DOHH2 (cell line): Measurements from ENCODE around the gene PHF21A.

ENCODE experiments used
- H3F3A ChIP-seq: fragments of 200-600 bp; sonication (generic), shearing (Covaris generic); 2 replicates; pipeline ENCODE4 v1.6.0; 2016; ENCODE audit warnings: antibody characterized with exemption, mild to moderate bottlenecking; ENCODE audit not compliant: control insufficient read depth, insufficient read depth
- H3K27ac ChIP-seq: fragments of 200-600 bp; sonication (generic); 2 replicates; pipeline ENCODE4 v1.5.1; 2014; ENCODE audit warnings: low read depth, mild to moderate bottlenecking, low read length, moderate library complexity
- H3K27me3 ChIP-seq: fragments of 200-600 bp; sonication (generic); 2 replicates; pipeline ENCODE4 v1.6.1; 2014; ENCODE audit warnings: mild to moderate bottlenecking, low read length, mixed read lengths; ENCODE audit not compliant: control insufficient read depth
- H3K36me3 ChIP-seq: fragments of 200-600 bp; sonication (generic); 2 replicates; pipeline ENCODE4 v1.6.1; 2014; ENCODE audit warnings: mild to moderate bottlenecking, low read length, moderate library complexity, mixed read lengths; ENCODE audit not compliant: control insufficient read depth
- H3K4me1 ChIP-seq: fragments of 200-600 bp; sonication (generic); 2 replicates; pipeline ENCODE4 v1.6.1; 2014; ENCODE audit warnings: mild to moderate bottlenecking, low read length, mixed read lengths; ENCODE audit not compliant: control insufficient read depth
- H3K4me2 ChIP-seq: fragments of 200-600 bp; sonication (generic); 2 replicates; pipeline ENCODE4 v1.6.0; 2014; ENCODE audit warnings: mild to moderate bottlenecking, low read length, moderate library complexity
- H3K4me3 ChIP-seq: fragments of 200-600 bp; sonication (generic); 2 replicates; pipeline ENCODE4 v1.5.1; 2014; ENCODE audit warnings: mild to moderate bottlenecking, low read length, mixed read lengths
- H3K79me2 ChIP-seq: fragments of 200-600 bp; sonication (generic); 2 replicates; pipeline ENCODE4 v1.6.1; 2014; ENCODE audit warnings: mild to moderate bottlenecking, low read length, mixed read lengths; ENCODE audit not compliant: control insufficient read depth
- H3K9me2 ChIP-seq: fragments of 200-600 bp; sonication (generic); replicated peaks from 2 replicates; pipeline ENCODE4 v1.6.1; 2014; ENCODE audit warnings: mild to moderate bottlenecking, low read length, mixed read lengths; ENCODE audit not compliant: control insufficient read depth
- H3K9me3 ChIP-seq: fragments of 200-600 bp; sonication (generic); 2 replicates; pipeline ENCODE4 v1.6.1; 2014; ENCODE audit warnings: antibody characterized with exemption, low read length, mixed read lengths; ENCODE audit not compliant: control insufficient read depth, insufficient read depth
- H4K20me1 ChIP-seq: fragments of 200-600 bp; sonication (generic); 2 replicates; pipeline ENCODE4 v1.6.0; 2014; ENCODE audit warnings: low read depth, mild to moderate bottlenecking, antibody characterized with exemption, low read length, moderate library complexity; ENCODE audit not compliant: control insufficient read depth, insufficient read depth
- EZH2phosphoT487 ChIP-seq: fragments of 200-600 bp; sonication (generic); IDR thresholded peaks from 2 replicates; pipeline ENCODE4 v1.6.1; 2017; ENCODE audit warnings: borderline replicate concordance, mild to moderate bottlenecking, antibody characterized with exemption, low read length, moderate library complexity, mixed read lengths
- TF ChIP-seq, protein P1 (sequence below): fragments of 200-600 bp; sonication (generic); IDR thresholded peaks from one replicate; pipeline ENCODE4 v1.5.1; 2014; ENCODE audit warnings: antibody characterized with exemption, mild to moderate bottlenecking, low read depth, low read length; ENCODE audit not compliant: poor library complexity, severe bottlenecking

PHF21A gene

DNA sequence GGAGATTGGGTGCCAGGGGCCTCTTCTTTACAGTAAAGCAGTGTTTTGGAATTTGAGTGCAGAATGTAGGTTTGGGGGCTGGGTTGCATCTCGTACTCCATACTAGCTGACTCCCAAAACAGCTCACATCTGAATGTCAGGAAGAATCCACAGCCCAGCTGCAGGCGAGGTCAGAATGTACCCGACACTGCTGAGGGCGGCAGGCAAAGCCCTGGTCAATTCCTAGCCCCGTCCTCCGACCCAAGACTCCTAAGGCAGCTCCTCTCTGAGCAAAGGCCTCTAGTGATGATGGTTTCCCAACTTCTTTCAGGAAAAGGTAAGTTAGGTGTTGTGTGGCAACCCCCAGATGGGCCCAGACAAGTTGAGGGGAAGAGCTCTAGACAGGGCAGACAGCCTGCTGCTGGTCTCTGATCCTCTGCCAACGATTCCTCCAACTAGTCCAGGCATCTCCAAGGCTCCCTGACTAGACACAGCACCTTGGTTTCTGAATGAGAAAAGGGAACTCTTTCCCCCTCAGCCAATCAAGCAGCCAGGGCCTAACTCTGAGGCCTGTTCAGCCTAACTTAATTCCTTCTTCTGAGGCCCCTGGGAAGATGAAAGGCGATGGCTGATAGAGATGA lies 190.2 kb downstream of the PHF21A start:
- Histone ChIP-seq H3K9me2 (no peaks in the 10 kb centered on the region), H3F3A (peaks cover 34% of the 10 kb centered on the region), H3K4me3 (peak overlapping the region; percentile 78), H3K27ac (peak overlapping the region; percentile 98), H3K9me3 (no peaks in the 10 kb centered on the region), H4K20me1 (no peaks in the 10 kb centered on the region), H3K79me2 (peaks cover 60% of the 10 kb centered on the region), H3K27me3 (no peaks in the 10 kb centered on the region), H3K4me1 (peaks cover 97% of the 10 kb centered on the region), H3K4me2 (peak overlapping the region; percentile 75), H3K36me3 (peaks cover 73% of the 10 kb centered on the region)
- TF ChIP-seq, protein P1, sequence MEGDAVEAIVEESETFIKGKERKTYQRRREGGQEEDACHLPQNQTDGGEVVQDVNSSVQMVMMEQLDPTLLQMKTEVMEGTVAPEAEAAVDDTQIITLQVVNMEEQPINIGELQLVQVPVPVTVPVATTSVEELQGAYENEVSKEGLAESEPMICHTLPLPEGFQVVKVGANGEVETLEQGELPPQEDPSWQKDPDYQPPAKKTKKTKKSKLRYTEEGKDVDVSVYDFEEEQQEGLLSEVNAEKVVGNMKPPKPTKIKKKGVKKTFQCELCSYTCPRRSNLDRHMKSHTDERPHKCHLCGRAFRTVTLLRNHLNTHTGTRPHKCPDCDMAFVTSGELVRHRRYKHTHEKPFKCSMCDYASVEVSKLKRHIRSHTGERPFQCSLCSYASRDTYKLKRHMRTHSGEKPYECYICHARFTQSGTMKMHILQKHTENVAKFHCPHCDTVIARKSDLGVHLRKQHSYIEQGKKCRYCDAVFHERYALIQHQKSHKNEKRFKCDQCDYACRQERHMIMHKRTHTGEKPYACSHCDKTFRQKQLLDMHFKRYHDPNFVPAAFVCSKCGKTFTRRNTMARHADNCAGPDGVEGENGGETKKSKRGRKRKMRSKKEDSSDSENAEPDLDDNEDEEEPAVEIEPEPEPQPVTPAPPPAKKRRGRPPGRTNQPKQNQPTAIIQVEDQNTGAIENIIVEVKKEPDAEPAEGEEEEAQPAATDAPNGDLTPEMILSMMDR: no peak

DNA sequence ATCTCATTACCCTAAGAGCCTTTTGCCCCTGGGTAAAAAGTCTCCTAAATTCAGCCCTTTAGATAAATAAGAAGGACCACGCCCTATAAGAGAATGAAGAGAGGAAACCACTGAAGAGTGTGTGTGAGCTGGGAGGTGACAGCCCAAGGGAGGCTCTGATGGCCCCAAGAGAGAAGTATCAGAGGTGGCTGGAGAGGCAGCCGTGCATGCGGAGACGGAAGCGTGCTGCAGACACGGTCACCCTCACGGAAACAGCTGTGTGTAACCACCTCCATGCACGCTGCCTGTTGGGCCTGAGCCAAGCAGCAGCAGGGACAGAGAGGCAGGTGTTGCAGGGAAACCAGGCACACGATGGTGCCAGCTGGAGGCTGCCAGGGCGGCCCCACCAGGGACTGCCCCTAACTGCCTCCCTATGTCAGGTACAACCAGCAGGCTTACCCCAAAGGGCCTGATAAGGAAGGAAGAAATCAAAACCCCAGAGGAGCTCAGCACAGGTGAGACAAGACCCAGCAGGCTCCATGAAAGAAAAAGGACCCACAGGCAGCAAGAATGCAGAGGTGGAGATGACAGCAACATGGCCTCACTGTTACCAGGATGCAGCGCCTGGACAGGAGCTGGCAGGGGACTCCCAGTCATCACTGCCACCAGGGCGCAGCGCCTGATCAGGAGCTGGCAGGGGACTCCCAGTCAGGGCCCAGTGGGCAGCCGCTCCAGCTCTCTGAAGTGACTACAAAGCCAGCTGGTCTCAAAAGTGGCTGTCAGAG lies 191.0 kb downstream of the PHF21A start:
- Histone ChIP-seq H3K27ac (peak overlapping the region; percentile 98), H3K9me2 (no peaks in the 10 kb centered on the region), H3K4me2 (peak overlapping the region; percentile 75), H4K20me1 (no peaks in the 10 kb centered on the region), H3K4me3 (peak overlapping the region; percentile 78), H3K79me2 (peaks cover 62% of the 10 kb centered on the region), H3K36me3 (peaks cover 71% of the 10 kb centered on the region), H3K27me3 (no peaks in the 10 kb centered on the region), H3K4me1 (peaks cover 88% of the 10 kb centered on the region), H3F3A (peaks cover 34% of the 10 kb centered on the region), H3K9me3 (no peaks in the 10 kb centered on the region)
- no peak for TF ChIP-seq EZH2phosphoT487
- TF ChIP-seq, protein P1: no peak

DNA sequence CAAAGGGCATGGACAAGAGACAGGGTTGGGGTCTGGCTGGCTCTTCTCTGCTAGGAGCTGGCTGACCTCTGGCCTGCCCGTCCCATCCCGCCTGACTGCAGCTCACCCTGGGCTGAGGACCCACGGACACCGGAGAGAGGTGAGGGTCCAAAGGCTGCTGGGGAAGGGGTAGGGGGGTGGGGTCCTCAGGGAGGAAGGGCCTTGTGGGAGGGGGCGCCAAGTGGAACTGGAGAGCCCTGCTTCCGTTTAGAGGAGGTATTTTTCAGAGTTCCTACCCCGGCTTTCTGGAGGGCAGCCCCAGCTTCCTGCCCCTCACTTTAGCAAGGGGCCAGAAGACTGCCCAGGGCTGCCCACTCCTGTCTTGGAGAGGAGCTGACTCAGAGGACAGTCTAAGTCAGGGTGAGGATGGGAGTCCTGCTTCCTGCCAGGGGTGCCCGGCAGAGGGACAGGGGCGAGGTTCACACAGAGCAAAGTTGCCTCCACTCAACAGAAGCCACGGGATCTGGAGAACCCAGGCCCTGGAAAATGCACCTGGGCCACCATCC lies 191.7 kb downstream of the PHF21A start:
- peaks cover 71% of the 10 kb centered on the region for H3K36me3 ChIP-seq
- H3K4me1 ChIP-seq: peaks cover 86% of the 10 kb centered on the region
- H3K4me2 ChIP-seq: peak overlapping the region; percentile 75
- no peak for TF ChIP-seq EZH2phosphoT487
- TF ChIP-seq, protein P1: no peak
- peak overlapping the region; percentile 98 for H3K27ac ChIP-seq
- peaks cover 37% of the 10 kb centered on the region for H3F3A ChIP-seq
- H4K20me1 ChIP-seq: no peaks in the 10 kb centered on the region
- H3K9me3 ChIP-seq: no peaks in the 10 kb centered on the region
- no peaks in the 10 kb centered on the region for H3K9me2 ChIP-seq
- peaks cover 69% of the 10 kb centered on the region for H3K79me2 ChIP-seq
- no peaks in the 10 kb centered on the region for H3K27me3 ChIP-seq
- H3K4me3 ChIP-seq: peak overlapping the region; percentile 78
